ENCODE results near the gene NUP214.
A peak's percentile ranks its signal among the peaks of the same experiment; 100 is the strongest.
"Not testable (repeated sequence)": the region's sequence is repeated elsewhere in the genome, so short reads cannot be mapped to it uniquely, and the experiment has no call there.

Gene NUP214

GRCh38 chr9:131228988-131229387, 103.6 kb downstream of the NUP214 start:
- DNase-seq: no peak

- no peak for DNase-seq
Observed at GRCh38 chr9:131233556-131233955, 108.2 kb downstream of the NUP214 start.

- DNase-seq: no peak
Observed at GRCh38 chr9:131233995-131234394, 108.6 kb downstream of the NUP214 start.

- DNase-seq: no peak
Observed at GRCh38 chr9:131234799-131235479, 109.6 kb downstream of the NUP214 start.

DNA sequence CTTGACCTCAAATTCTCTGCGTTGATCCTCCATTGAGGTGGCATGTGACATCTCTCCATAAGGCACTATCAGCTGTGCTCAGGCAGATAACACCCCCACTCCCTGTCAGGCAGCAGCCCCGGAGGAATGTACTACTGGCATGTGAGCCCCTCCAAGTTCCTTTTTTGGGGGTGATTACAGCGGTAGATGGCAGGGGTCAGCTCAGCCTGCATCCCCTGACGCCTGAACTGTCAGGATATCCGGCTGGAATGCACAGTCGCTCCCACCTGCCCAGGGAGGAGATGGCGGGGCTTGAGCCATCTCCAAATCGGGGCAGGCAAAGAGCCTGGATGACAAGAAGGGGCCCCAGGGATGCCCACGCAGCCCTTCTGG, 110.1 kb downstream of the NUP214 start:
- no peak for DNase-seq

GRCh38 chr9:131236161-131236560, 110.8 kb downstream of the NUP214 start:
- no peak for DNase-seq

DNA sequence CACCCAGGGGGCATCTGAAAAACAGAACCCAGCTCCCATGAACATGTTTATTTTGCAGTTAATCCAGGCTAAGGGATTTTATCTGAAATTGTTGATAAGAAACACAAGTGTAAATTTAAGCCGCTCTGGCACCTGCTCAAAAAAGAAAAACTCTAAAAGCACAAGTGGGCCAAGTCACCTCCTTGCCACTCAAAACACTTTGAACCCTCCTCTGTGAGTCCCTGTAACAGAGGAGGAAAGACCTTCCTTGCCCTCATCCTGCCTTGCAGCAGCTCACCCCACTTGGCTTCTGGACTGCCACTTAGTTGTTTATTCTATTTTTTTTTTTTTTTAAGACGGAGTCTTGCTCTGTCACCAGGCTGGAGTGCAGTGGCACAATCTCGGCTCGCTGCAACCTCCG, 111.4 kb downstream of the NUP214 start:
- DNase-seq: no peak

DNA sequence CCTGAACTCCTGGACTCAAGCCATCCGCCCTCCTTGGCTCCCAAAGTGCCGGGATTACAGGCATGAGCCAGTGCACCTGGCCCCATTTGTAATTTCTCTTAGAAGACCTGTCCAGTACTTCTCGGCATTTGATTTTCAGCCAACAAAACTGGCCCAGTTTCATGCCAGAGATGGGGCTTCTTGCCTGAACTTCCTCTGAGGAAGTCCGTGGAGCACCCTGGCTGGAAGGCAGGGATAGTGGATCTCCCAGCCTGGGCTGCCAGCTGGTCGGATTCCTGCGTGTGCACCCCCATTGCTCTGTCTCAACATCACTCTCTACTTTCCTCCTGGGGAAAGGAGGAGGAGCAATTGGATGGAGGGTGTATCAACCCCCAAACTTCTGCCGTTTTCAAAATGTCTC, 111.9 kb downstream of the NUP214 start:
- no peak for DNase-seq

GRCh38 chr9:131237931-131238401, 112.6 kb downstream of the NUP214 start:
- peak in 17 of 58 donors; percentile 15 to 46 (median 27) for DNase-seq

- no peak for DNase-seq
Observed at GRCh38 chr9:131238402-131239021, 113.1 kb downstream of the NUP214 start.

- DNase-seq: no peak
Observed at GRCh38 chr9:131239161-131239975, 114.0 kb downstream of the NUP214 start.

- DNase-seq: no peak
Observed at GRCh38 chr9:131240047-131240921, 114.9 kb downstream of the NUP214 start.

DNA sequence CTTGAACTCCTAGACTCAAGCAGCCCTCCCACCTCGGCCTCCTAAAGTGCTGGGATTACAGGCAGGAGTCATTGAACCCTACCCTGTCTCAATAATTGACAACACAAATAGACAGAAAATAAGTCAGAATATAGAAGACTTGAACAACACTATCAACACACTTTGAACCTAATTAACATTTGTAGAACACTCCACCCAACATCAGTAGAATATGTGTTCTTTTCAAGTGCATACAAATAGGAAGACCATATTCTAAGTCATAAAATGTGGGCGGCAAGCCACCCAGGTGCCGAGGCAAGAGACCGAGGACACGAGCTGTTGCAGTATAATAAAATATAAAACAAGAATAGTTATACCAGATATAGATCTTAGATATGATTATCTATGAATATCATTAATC, 118.9 kb downstream of the NUP214 start:
- not testable (repeated sequence) for DNase-seq

DNA sequence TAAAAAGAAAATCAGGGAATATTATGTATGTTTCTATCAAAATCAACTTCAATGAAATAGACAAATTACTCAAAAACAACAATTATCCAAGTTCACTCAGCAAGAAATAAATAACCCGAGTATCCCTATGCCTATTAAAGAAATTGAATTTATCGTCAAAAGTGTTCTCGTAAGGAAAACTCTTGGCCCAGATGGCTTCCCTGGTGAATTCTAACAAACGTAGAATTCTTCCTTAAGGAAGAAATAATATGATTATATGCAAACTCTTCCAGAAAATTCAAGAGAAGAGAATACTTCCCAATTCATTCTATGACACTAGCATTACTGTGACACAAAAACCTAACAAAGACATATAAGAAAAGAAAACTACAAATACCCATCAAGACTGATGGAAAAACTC, 121.2 kb downstream of the NUP214 start:
- DNase-seq: no peak

- DNase-seq: no peak
Observed at GRCh38 chr9:131252120-131252519, 126.7 kb downstream of the NUP214 start.

GRCh38 chr9:131253891-131254491, 128.6 kb downstream of the NUP214 start:
- DNase-seq: peak in 26 of 58 donors; percentile 17 to 76 (median 41)

GRCh38 chr9:131254626-131255025, 129.2 kb downstream of the NUP214 start:
- no peak for DNase-seq

DNA sequence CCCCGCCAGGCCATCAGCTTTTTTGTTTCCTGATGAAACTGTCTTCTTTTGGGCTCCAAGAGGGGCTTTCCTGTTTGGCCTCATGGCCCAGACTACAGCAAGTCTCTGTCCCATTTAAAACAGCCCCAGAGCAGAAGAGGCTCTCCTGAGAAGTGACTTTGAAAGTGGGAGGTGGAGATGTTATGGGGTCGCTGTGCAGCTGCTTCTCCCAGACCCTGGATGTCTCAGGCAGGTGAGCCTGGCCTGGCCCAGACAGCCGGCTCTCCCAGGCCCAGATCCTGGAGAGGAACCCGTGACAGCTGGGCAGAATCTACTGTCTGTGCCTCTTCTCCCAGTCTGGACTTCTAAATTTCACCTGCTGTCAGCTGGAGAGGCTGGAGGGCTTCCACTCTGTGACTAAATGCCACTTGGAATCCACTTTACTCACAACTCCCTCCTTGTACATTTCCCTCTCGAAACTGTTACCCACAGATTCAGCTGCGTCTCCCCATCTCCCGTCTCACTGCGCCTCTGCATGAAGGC, 130.4 kb downstream of the NUP214 start:
- peak in 3 of 58 donors; percentile 68 to 70 (median 69) for DNase-seq

- no peak for DNase-seq
Observed at GRCh38 chr9:131257266-131258025, 132.1 kb downstream of the NUP214 start.

DNA sequence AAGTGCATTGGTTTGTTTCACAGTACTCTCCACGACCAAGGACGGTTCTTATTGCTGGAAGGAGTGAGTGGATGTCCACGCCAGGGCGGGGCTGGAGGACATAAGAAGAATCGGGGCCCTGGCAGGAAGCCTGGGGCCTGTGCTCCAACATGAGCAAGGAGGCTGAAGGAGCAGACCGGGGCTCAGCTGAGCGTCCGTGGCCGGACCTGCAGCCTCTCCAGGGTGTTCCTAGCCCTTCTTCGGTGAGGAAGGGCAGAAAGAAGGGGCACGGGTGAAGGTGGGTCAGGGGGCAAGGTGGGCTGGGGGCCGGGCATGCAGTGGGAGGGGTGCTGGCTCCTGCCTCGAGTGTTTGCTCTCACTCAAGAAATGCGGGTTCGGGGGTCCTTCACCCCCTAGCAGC, 132.8 kb downstream of the NUP214 start:
- no peak for DNase-seq

All from anterior cingulate cortex (tissue), 58 donors.